Suprapubic skin (tissue), 3 donors: ENCODE results near the gene CDHR3.

Experiments
- POLR2A ChIP-seq, 2 donors: fragments of 450-650 bp; IDR thresholded peaks; one replicate each; pipeline ENCODE4 v1.6.1; 2017; ENCODE audit warnings: antibody characterized with exemption in 2 of 2, mild to moderate bottlenecking in 2 of 2, moderate library complexity in 2 of 2
- TF ChIP-seq, protein P1 (sequence below), 2 donors: fragments of 200-600 bp in 1 of 2; fragments of 450-650 bp in 1 of 2; sonication (generic) in 1 of 2; IDR thresholded peaks; one replicate each; pipeline ENCODE4 v1.5.1; 2016 to 2019; ENCODE audit warnings: antibody characterized with exemption in 2 of 2, mild to moderate bottlenecking in 1 of 2, moderate library complexity in 1 of 2

DNA sequence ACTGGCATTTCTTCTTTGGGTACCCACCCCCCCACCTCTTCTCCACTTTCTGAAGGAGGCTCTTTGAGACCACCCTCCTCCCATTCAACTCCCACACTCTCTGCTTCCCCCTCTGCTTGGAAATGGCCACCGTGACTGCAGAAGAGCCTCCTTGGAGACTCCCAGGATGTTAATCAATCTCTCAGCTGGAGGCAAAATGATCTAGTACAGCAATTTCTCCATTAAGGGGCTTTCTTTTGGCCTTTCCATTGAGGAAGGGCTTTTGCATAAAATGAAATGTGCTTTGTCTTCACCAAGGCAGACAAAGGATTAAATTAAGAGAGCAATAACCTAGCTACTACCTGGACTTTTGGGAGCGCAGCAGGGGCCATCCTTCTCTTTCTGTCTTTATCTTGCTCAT, 26.1 kb downstream of the CDHR3 start:
- no peak for TF ChIP-seq POLR2A (IDR thresholded peaks at IDR 0.05)
- TF ChIP-seq, protein P1, sequence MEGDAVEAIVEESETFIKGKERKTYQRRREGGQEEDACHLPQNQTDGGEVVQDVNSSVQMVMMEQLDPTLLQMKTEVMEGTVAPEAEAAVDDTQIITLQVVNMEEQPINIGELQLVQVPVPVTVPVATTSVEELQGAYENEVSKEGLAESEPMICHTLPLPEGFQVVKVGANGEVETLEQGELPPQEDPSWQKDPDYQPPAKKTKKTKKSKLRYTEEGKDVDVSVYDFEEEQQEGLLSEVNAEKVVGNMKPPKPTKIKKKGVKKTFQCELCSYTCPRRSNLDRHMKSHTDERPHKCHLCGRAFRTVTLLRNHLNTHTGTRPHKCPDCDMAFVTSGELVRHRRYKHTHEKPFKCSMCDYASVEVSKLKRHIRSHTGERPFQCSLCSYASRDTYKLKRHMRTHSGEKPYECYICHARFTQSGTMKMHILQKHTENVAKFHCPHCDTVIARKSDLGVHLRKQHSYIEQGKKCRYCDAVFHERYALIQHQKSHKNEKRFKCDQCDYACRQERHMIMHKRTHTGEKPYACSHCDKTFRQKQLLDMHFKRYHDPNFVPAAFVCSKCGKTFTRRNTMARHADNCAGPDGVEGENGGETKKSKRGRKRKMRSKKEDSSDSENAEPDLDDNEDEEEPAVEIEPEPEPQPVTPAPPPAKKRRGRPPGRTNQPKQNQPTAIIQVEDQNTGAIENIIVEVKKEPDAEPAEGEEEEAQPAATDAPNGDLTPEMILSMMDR (IDR thresholded peaks at IDR 0.05), result no peak
